ENCODE data around the gene SDF2L1.
"Not testable (repeated sequence)": the region's sequence is repeated elsewhere in the genome, so short reads cannot be mapped to it uniquely, and the experiment has no call there.

SDF2L1 gene

GRCh38 chr22:21641789-21642583, at the start of gene SDF2L1:
TSS of gene SDF2L1 (plus strand) at chr22:21642302. CDS start at chr22:21642337, 35 bp downstream.
- Mint-ChIP-seq H3K27me3 (peaks cover 11% of the 10 kb centered on the region), H3K27ac (peak within 1 kb of the TSS; percentile 94 to 97), H3K4me1 (peaks cover 48% of the 10 kb centered on the region), H3K4me3 (peak within 1 kb of the TSS; percentile 73 to 93), H3K9me3 (no peaks in the 10 kb centered on the region)
- DNase-seq = peak; percentile 98 to 99
- ATAC-seq = peak; percentile 98

GRCh38 chr22:21592422-21592821, 49.7 kb upstream of the SDF2L1 start:
- DNase-seq (no peak), ATAC-seq (no peak)
- Mint-ChIP-seq H3K4me3 (no peak overlapping the region), H3K27ac (no peak overlapping the region), H3K4me1 (peaks cover 63% of the 10 kb centered on the region), H3K9me3 (no peaks in the 10 kb centered on the region), H3K27me3 (no peaks in the 10 kb centered on the region)

- Mint-ChIP-seq H3K4me3 (no peak overlapping the region), H3K27me3 (no peaks in the 10 kb centered on the region), H3K27ac (no peak overlapping the region), H3K9me3 (no peaks in the 10 kb centered on the region), H3K4me1 (peaks cover 57% of the 10 kb centered on the region)
- no peak for DNase-seq
- ATAC-seq = no peak
Observed at GRCh38 chr22:21593406-21594232, 48.5 kb upstream of the SDF2L1 start.

- Mint-ChIP-seq H3K9me3 (no peaks in the 10 kb centered on the region), H3K4me1 (peaks cover 56% of the 10 kb centered on the region), H3K4me3 (no peak overlapping the region), H3K27ac (no peak overlapping the region), H3K27me3 (no peaks in the 10 kb centered on the region)
- ATAC-seq (no peak), DNase-seq (no peak)
Observed at GRCh38 chr22:21594865-21595452, 47.1 kb upstream of the SDF2L1 start.

GRCh38 chr22:21596356-21597135, 45.6 kb upstream of the SDF2L1 start:
- not testable (repeated sequence) for H3K9me3 Mint-ChIP-seq, H3K27me3 Mint-ChIP-seq, H3K27ac Mint-ChIP-seq, ATAC-seq, H3K4me3 Mint-ChIP-seq, DNase-seq
- peaks cover 43% of the 10 kb centered on the region for H3K4me1 Mint-ChIP-seq

- ATAC-seq (no peak), DNase-seq (no peak)
- no peaks in the 10 kb centered on the region for H3K27me3 Mint-ChIP-seq
- no peaks in the 10 kb centered on the region for H3K9me3 Mint-ChIP-seq
- H3K4me3 Mint-ChIP-seq = no peak overlapping the region
- H3K27ac Mint-ChIP-seq = no peak overlapping the region
- H3K4me1 Mint-ChIP-seq = peaks cover 42% of the 10 kb centered on the region
Observed at GRCh38 chr22:21598302-21598701, 43.8 kb upstream of the SDF2L1 start.

- peaks cover 35% of the 10 kb centered on the region for H3K4me1 Mint-ChIP-seq
- ATAC-seq (no peak), DNase-seq (no peak)
- H3K27ac Mint-ChIP-seq = peak overlapping the region; percentile 67 to 81
- H3K4me3 Mint-ChIP-seq = no peak overlapping the region
- H3K9me3 Mint-ChIP-seq = no peaks in the 10 kb centered on the region
- H3K27me3 Mint-ChIP-seq = no peaks in the 10 kb centered on the region
Observed at GRCh38 chr22:21599053-21599893, 42.8 kb upstream of the SDF2L1 start.

- ATAC-seq = no peak
- H3K9me3 Mint-ChIP-seq = no peaks in the 10 kb centered on the region
- DNase-seq = no peak
- peak overlapping the region in 1 of 2 donors; percentile 45 for H3K27ac Mint-ChIP-seq
- no peaks in the 10 kb centered on the region for H3K27me3 Mint-ChIP-seq
- peaks cover 50% of the 10 kb centered on the region for H3K4me1 Mint-ChIP-seq
- H3K4me3 Mint-ChIP-seq = no peak overlapping the region
Observed at GRCh38 chr22:21602579-21602978, 39.5 kb upstream of the SDF2L1 start.

- DNase-seq (no peak), ATAC-seq (no peak)
- H3K4me1 Mint-ChIP-seq = peaks cover 43% of the 10 kb centered on the region
- H3K27me3 Mint-ChIP-seq = no peaks in the 10 kb centered on the region
- H3K9me3 Mint-ChIP-seq = no peaks in the 10 kb centered on the region
- H3K27ac Mint-ChIP-seq = no peak overlapping the region
- H3K4me3 Mint-ChIP-seq = no peak overlapping the region
Observed at GRCh38 chr22:21603973-21604372, 38.1 kb upstream of the SDF2L1 start.

- H3K4me1 Mint-ChIP-seq = peaks cover 34% of the 10 kb centered on the region
- no peak overlapping the region for H3K27ac Mint-ChIP-seq
- ATAC-seq (no peak), DNase-seq (no peak)
- H3K9me3 Mint-ChIP-seq = no peaks in the 10 kb centered on the region
- no peak overlapping the region for H3K4me3 Mint-ChIP-seq
- no peaks in the 10 kb centered on the region for H3K27me3 Mint-ChIP-seq
Observed at GRCh38 chr22:21605887-21606564, 36.1 kb upstream of the SDF2L1 start.

GRCh38 chr22:21606775-21607174, 35.3 kb upstream of the SDF2L1 start:
- H3K4me3 Mint-ChIP-seq = no peak overlapping the region
- H3K27ac Mint-ChIP-seq = peak overlapping the region in 1 of 2 donors; percentile 95
- ATAC-seq (no peak), DNase-seq (no peak)
- peaks cover 34% of the 10 kb centered on the region for H3K4me1 Mint-ChIP-seq
- no peaks in the 10 kb centered on the region for H3K9me3 Mint-ChIP-seq
- H3K27me3 Mint-ChIP-seq = no peaks in the 10 kb centered on the region

GRCh38 chr22:21609556-21610157, 32.4 kb upstream of the SDF2L1 start:
- H3K4me3 Mint-ChIP-seq, H3K27me3 Mint-ChIP-seq, ATAC-seq, DNase-seq, H3K9me3 Mint-ChIP-seq: not testable (repeated sequence)
- Mint-ChIP-seq H3K4me1 (peaks cover 37% of the 10 kb centered on the region), H3K27ac (peak overlapping the region in 1 of 2 donors; percentile 7)

GRCh38 chr22:21611210-21611977, 30.7 kb upstream of the SDF2L1 start:
- Mint-ChIP-seq H3K27me3 (no peaks in the 10 kb centered on the region), H3K9me3 (no peaks in the 10 kb centered on the region), H3K27ac (peak overlapping the region; percentile 56 to 67), H3K4me1 (peaks cover 26% of the 10 kb centered on the region), H3K4me3 (no peak overlapping the region)
- no peak for ATAC-seq
- no peak for DNase-seq
